Right cardiac atrium (tissue), 5 donors: ENCODE data around the gene CHRNA5. TPM values are rescaled to one million over a fixed set of nuclear protein-coding genes. Genes with fewer than 3 reads are reported as not detected.

ENCODE experiments used
- ATAC-seq, 2 donors: fragments of 200-7000 bp; cut with Tn5 transposase; one replicate each; pipeline versions ENCODE4 v1.8.0 to v1.9.1; 2020; ENCODE audit warnings: moderate library complexity in 2 of 2, mild to moderate bottlenecking in 1 of 2
- DNase-seq, 3 donors: peaks; one replicate each; pipeline ENCODE4 v3.0.0-alpha.2; 2020
- H3K27ac ChIP-seq: one replicate; pipeline ENCODE4 v1.5.1; 2013; ENCODE audit warnings: mild to moderate bottlenecking, low read length, control low read depth, moderate library complexity
- H3K27me3 ChIP-seq: one replicate; pipeline ENCODE4 v1.6.1; 2013; ENCODE audit not compliant: control insufficient read depth, insufficient read depth
- H3K4me1 ChIP-seq: one replicate; pipeline ENCODE4 v1.6.1; 2013; ENCODE audit warnings: low read length; ENCODE audit not compliant: control insufficient read depth, insufficient read depth
- H3K4me3 ChIP-seq: one replicate; pipeline ENCODE4 v1.5.1; 2013; ENCODE audit warnings: low read length, control low read depth
- H3K9me3 ChIP-seq: one replicate; pipeline ENCODE4 v1.6.1; 2013; ENCODE audit warnings: low read length; ENCODE audit not compliant: control insufficient read depth
- WGBS: extraction: QIAGEN DNeasy Blood & Tissue Kit; methylation state at CpG from one replicate; pipeline ENCODE4 v1.1.7; 2013; 5-methylcytosine and 5-hydroxymethylcytosine counted together
- intact Hi-C, 4 donors: fragments of 100-400 bp; cut with DNase I; formaldehyde crosslinking; loops; one replicate each; pipeline versions ENCODE4 v1.11.0 to v1.14.0; 2022 to 2023
- polyA plus RNA-seq: library from polyadenylated mRNA; stranded (reverse); fragments of 200-250 nt; gene quantifications from one replicate; pipeline ENCODE4 v1.2.3, GENCODE V29; 2013
- total RNA-seq, 4 donors: library from RNA; stranded (reverse); fragmentation: NEBNext Ultra II Directional; extraction: Animal tissue kit (Norgen Biotek cat#: 25700); gene quantifications; one replicate each; pipeline ENCODE4 v1.2.1, GENCODE V29; 2021
- donor health status: healthy with polysubstance abuse.
- donor health status: DM: no; HTN: yes; CAD: no.
- donor health status: DM: no; HTN: no; CAD: no.
- donor health status: DM: no; HTN: yes; CAD: no; lungs with severe emphysema.
- donor health status: DM: yes; HTN: yes; CAD: no.

CHRNA5 gene
- total and polyA plus RNA-seq, 5 donors: 0.68 to 4.0 (median 2.2) TPM

- H3K4me3 ChIP-seq: no peak overlapping the region
- H3K4me1 ChIP-seq: no peaks in the 10 kb centered on the region
- intact Hi-C loops: no loop called here
- no peaks in the 10 kb centered on the region for H3K27me3 ChIP-seq
- 90% methylated on average over 12 of the region's 12 CpGs for whole genome bisulfite sequencing
- no peak overlapping the region for H3K27ac ChIP-seq
- DNase-seq: no peak
- ATAC-seq: no peak
- H3K9me3 ChIP-seq: no peaks in the 10 kb centered on the region
Observed at GRCh38 chr15:78629716-78630065, 64.4 kb downstream of the CHRNA5 start.

GRCh38 chr15:78630886-78631633, 65.7 kb downstream of the CHRNA5 start:
- no peaks in the 10 kb centered on the region for H3K27me3 ChIP-seq
- no peak overlapping the region for H3K4me3 ChIP-seq
- 73% methylated on average over 9 of the region's 9 CpGs for WGBS
- no peaks in the 10 kb centered on the region for H3K9me3 ChIP-seq
- H3K27ac ChIP-seq: no peak overlapping the region
- H3K4me1 ChIP-seq: no peaks in the 10 kb centered on the region
- ATAC-seq (no peak), DNase-seq (no peak)
- intact Hi-C loops: no loop called here

GRCh38 chr15:78633348-78633747, 68.0 kb downstream of the CHRNA5 start:
- no peaks in the 10 kb centered on the region for H3K9me3 ChIP-seq
- H3K4me1 ChIP-seq: no peaks in the 10 kb centered on the region
- no peak overlapping the region for H3K4me3 ChIP-seq
- H3K27me3 ChIP-seq: no peaks in the 10 kb centered on the region
- intact Hi-C loops: no loop called here
- DNase-seq (no peak), ATAC-seq (no peak)
- H3K27ac ChIP-seq: no peak overlapping the region
- 93% methylated on average over 2 of the region's 2 CpGs for WGBS

- no peak overlapping the region for H3K27ac ChIP-seq
- WGBS: 76% methylated on average over 12 of the region's 12 CpGs
- DNase-seq (no peak), ATAC-seq (no peak)
- H3K4me3 ChIP-seq: no peak overlapping the region
- no peaks in the 10 kb centered on the region for H3K27me3 ChIP-seq
- no peaks in the 10 kb centered on the region for H3K4me1 ChIP-seq
- intact Hi-C loops: no loop called here
- H3K9me3 ChIP-seq: no peaks in the 10 kb centered on the region
Observed at GRCh38 chr15:78634210-78635145, 69.2 kb downstream of the CHRNA5 start.

- WGBS: 86% methylated on average over 10 of the region's 10 CpGs
- Histone ChIP-seq H3K4me3 (no peak overlapping the region), H3K27me3 (no peaks in the 10 kb centered on the region), H3K4me1 (no peaks in the 10 kb centered on the region), H3K27ac (no peak overlapping the region), H3K9me3 (no peaks in the 10 kb centered on the region)
- DNase-seq (no peak), ATAC-seq (no peak)
- intact Hi-C loops: no loop called here
Observed at GRCh38 chr15:78635346-78635745, 70.0 kb downstream of the CHRNA5 start.

GRCh38 chr15:78636378-78636859, 71.1 kb downstream of the CHRNA5 start:
- ATAC-seq (no peak), DNase-seq (no peak)
- no peak overlapping the region for H3K4me3 ChIP-seq
- H3K27me3 ChIP-seq: no peaks in the 10 kb centered on the region
- 88% methylated on average over 2 of the region's 2 CpGs for WGBS
- H3K9me3 ChIP-seq: no peaks in the 10 kb centered on the region
- H3K27ac ChIP-seq: no peak overlapping the region
- H3K4me1 ChIP-seq: no peaks in the 10 kb centered on the region
- intact Hi-C loops: no loop called here

- no peak for ATAC-seq
- H3K4me1 ChIP-seq: no peaks in the 10 kb centered on the region
- H3K4me3 ChIP-seq: no peak overlapping the region
- no peak for DNase-seq
- no peak overlapping the region for H3K27ac ChIP-seq
- WGBS: 79% methylated on average over 4 of the region's 4 CpGs
- H3K27me3 ChIP-seq: no peaks in the 10 kb centered on the region
- no peaks in the 10 kb centered on the region for H3K9me3 ChIP-seq
- intact Hi-C loops: no loop called here
Observed at GRCh38 chr15:78637776-78638435, 72.6 kb downstream of the CHRNA5 start.

- no peak overlapping the region for H3K27ac ChIP-seq
- ATAC-seq: peak in 1 of 2 donors; percentile 61
- intact Hi-C loops: no loop called here
- H3K4me1 ChIP-seq: no peaks in the 10 kb centered on the region
- WGBS: 44% methylated on average over 4 of the region's 4 CpGs
- H3K4me3 ChIP-seq: no peak overlapping the region
- no peaks in the 10 kb centered on the region for H3K27me3 ChIP-seq
- peak in 1 of 3 donors; percentile 60 for DNase-seq
- no peaks in the 10 kb centered on the region for H3K9me3 ChIP-seq
Observed at GRCh38 chr15:78638658-78639314, 73.5 kb downstream of the CHRNA5 start.

GRCh38 chr15:78640527-78641101, 75.3 kb downstream of the CHRNA5 start:
- no peaks in the 10 kb centered on the region for H3K4me1 ChIP-seq
- intact Hi-C loops: loop anchor here in 1 of 4 donors (5.0 kb wide), 1 partner anchor 67 kb away; no protein-coding TSS in a partner anchor
- H3K27me3 ChIP-seq: no peaks in the 10 kb centered on the region
- 15% methylated on average over 29 of the region's 32 CpGs for WGBS
- peak in 1 of 3 donors; percentile 59 for DNase-seq
- ATAC-seq: peak; percentile 27
- H3K9me3 ChIP-seq: no peaks in the 10 kb centered on the region
- no peak overlapping the region for H3K27ac ChIP-seq
- peak overlapping the region; percentile 18 for H3K4me3 ChIP-seq

GRCh38 chr15:78641102-78641748, 75.9 kb downstream of the CHRNA5 start, which contains the start of gene CHRNB4:
Gene CHRNB4, minus strand, starts transcription at chr15:78641210. Its CDS starts 77 bp downstream, at chr15:78641133.
- WGBS: 9% methylated on average over 47 of the region's 47 CpGs
- intact Hi-C loops: loop anchor here in 1 of 4 donors (5.0 kb wide), 1 partner anchor 66 kb away; no protein-coding TSS in a partner anchor
- peak; percentile 52 to 61 for ATAC-seq
- Histone ChIP-seq H3K27me3 (no peaks in the 10 kb centered on the region), H3K27ac (no peak within 1 kb of the TSS), H3K4me1 (no peaks in the 10 kb centered on the region), H3K4me3 (peak within 1 kb of the TSS; percentile 18), H3K9me3 (no peaks in the 10 kb centered on the region)
- peak in 1 of 3 donors; percentile 58 for DNase-seq
